Activated CD8-positive, alpha-beta memory T cell treated with anti-CD3 and anti-CD28 coated beads, Interleukin-2, amount 10 ng/mL, durations not matched to agents 7 days and 5 days (primary cell): ENCODE data around the gene LTO1. TPM values are rescaled to one million over a fixed set of nuclear protein-coding genes. Genes with fewer than 3 reads are reported as not detected.

ENCODE experiments used
- total RNA-seq, 2 experiments: library from RNA; stranded (reverse); gene quantifications; one replicate each; pipeline ENCODE4 v1.2.3, GENCODE V29; 2021

The LTO1 gene
- total RNA-seq, 2 experiments from 2014 or later = 24.0 to 26.3 TPM

Other genes starting within 250 kb of the LTO1 start
- not detected for gene LINC01488, start 193.7 kb downstream of the LTO1 start, total RNA-seq
- 1 to 10 TPM in 1 of 2 experiments, not detected in 1; 1.7 TPM for gene CCND1, start 34.2 kb downstream of the LTO1 start, total RNA-seq
- not detected for gene FGF19, start 28.7 kb upstream of the LTO1 start, total RNA-seq
- gene FGF4, start 100.0 kb upstream of the LTO1 start, total RNA-seq = not detected
- gene FGF3, start 144.1 kb upstream of the LTO1 start, total RNA-seq = not detected